ENCODE results near the gene COQ8B. TPM values are rescaled to one million over a fixed set of nuclear protein-coding genes. Genes with fewer than 3 reads are reported as not detected.

The COQ8B gene
- total RNA-seq, 1 donor from 2014 or later, result 26.0 TPM

- Histone ChIP-seq H3K27ac (ENCODE audit: low read depth, low read length) (peak overlapping the region; percentile 93), H3K79me2 (ENCODE audit: insufficient read depth, low read length) (peaks cover 34% of the 10 kb centered on the region), H2AFZ (ENCODE audit: low read depth, low read length) (peak overlapping the region; percentile 73), H3K9ac (ENCODE audit: low read length) (peak overlapping the region; percentile 99), H4K20me1 (ENCODE audit: insufficient read depth, low read length) (peaks cover 28% of the 10 kb centered on the region), H3K4me3 (ENCODE audit: insufficient read depth, low read depth, low read length) (no peak overlapping the region), H3K27me3 (ENCODE audit: insufficient read depth, low read length) (no peaks in the 10 kb centered on the region), H3K4me1 (ENCODE audit: insufficient read depth, low read length) (peaks cover 34% of the 10 kb centered on the region), H3K9me3 (ENCODE audit: insufficient read depth, low read depth, low read length) (no peaks in the 10 kb centered on the region), H3K36me3 (ENCODE audit: insufficient read depth, low read length) (peaks cover under 1% of the 10 kb centered on the region), H3K4me2 (ENCODE audit: low read length) (peak overlapping the region; percentile 98)
- H3K36me3 Mint-ChIP-seq (ENCODE audit: low read depth, unreplicated experiment), result peaks cover 12% of the 10 kb centered on the region
- peaks cover 5% of the 10 kb centered on the region for H3K4me1 Mint-ChIP-seq (ENCODE audit: low read depth, unreplicated experiment)
- FAIRE-seq (no peak), DNase-seq (ENCODE audit: low read depth) (no peak)
- no peak for TF ChIP-seq EZH2 (IDR thresholded peaks at IDR 0.05; ENCODE audit: insufficient read depth, low read length)
- no peak for TF ChIP-seq CTCF (IDR thresholded peaks at IDR 0.05; ENCODE audit: insufficient read depth, low read depth, low read length)
- peak overlapping the region; percentile 35 for H3K4me3 Mint-ChIP-seq (ENCODE audit: unreplicated experiment)
- H3K27me3 Mint-ChIP-seq (ENCODE audit: low read depth, unreplicated experiment), result no peaks in the 10 kb centered on the region
- no peaks in the 10 kb centered on the region for H3K9me3 Mint-ChIP-seq (ENCODE audit: unreplicated experiment)
- peak overlapping the region; percentile 97 for H3K27ac Mint-ChIP-seq (ENCODE audit: unreplicated experiment)
These were observed 25.1 kb downstream of the COQ8B start for GRCh38 chr19:40691421-40692211.

- peak overlapping the region; percentile 93 for H3K27ac ChIP-seq (ENCODE audit: low read depth, low read length)
- Mint-ChIP-seq H3K27me3 (ENCODE audit: low read depth, unreplicated experiment) (no peaks in the 10 kb centered on the region), H3K27ac (ENCODE audit: unreplicated experiment) (peak overlapping the region; percentile 97), H3K4me3 (ENCODE audit: unreplicated experiment) (peak overlapping the region; percentile 84), H3K4me1 (ENCODE audit: low read depth, unreplicated experiment) (peaks cover 5% of the 10 kb centered on the region), H3K9me3 (ENCODE audit: unreplicated experiment) (no peaks in the 10 kb centered on the region), H3K36me3 (ENCODE audit: low read depth, unreplicated experiment) (peaks cover 14% of the 10 kb centered on the region)
- peak overlapping the region; percentile 98 for H3K4me2 ChIP-seq (ENCODE audit: low read length)
- H4K20me1 ChIP-seq (ENCODE audit: insufficient read depth, low read length), result peaks cover 33% of the 10 kb centered on the region
- H3K79me2 ChIP-seq (ENCODE audit: insufficient read depth, low read length), result peaks cover 38% of the 10 kb centered on the region
- peaks cover 34% of the 10 kb centered on the region for H3K4me1 ChIP-seq (ENCODE audit: insufficient read depth, low read length)
- H3K36me3 ChIP-seq (ENCODE audit: insufficient read depth, low read length), result peaks cover 5% of the 10 kb centered on the region
- no peak for TF ChIP-seq CTCF (IDR thresholded peaks at IDR 0.05; ENCODE audit: insufficient read depth, low read depth, low read length)
- DNase-seq (ENCODE audit: low read depth), result peak; percentile 77
- peak overlapping the region; percentile 73 for H2AFZ ChIP-seq (ENCODE audit: low read depth, low read length)
- H3K9me3 ChIP-seq (ENCODE audit: insufficient read depth, low read depth, low read length), result no peaks in the 10 kb centered on the region
- H3K4me3 ChIP-seq (ENCODE audit: insufficient read depth, low read depth, low read length), result peak overlapping the region; percentile 57
- peak overlapping the region; percentile 99 for H3K9ac ChIP-seq (ENCODE audit: low read length)
- FAIRE-seq, result no peak
- no peaks in the 10 kb centered on the region for H3K27me3 ChIP-seq (ENCODE audit: insufficient read depth, low read length)
These were observed 25.8 kb downstream of the COQ8B start for GRCh38 chr19:40690693-40691420.

Measured in astrocyte (in vitro differentiated cells and primary cell).